Measurements from ENCODE around the gene ZFYVE28. TPM values are rescaled to one million over a fixed set of nuclear protein-coding genes. Genes with fewer than 3 reads are reported as not detected.

The ZFYVE28 gene
- total and polyA plus RNA-seq, 10 of the 15 experiments (the other 5 are each of a cell fraction or from before 2014, with no cell fraction given): 0.06 to 1.9 (median 0.22) TPM; not detected in 1

DNA sequence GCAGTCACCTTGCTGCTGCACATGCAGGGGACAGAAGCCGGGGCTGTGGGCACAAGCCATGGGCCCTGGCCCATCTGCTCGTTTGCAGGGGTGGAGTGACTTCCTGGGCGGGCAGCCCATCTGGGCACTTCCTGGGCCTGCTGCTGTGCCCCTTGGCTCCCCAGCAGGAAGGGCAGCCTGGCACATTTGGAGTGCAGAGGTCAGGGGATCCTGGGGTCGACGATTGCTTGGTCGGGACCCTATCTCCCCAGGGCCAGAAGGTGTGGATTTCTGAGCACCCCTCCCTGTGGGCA is 145.7 kb downstream of the ZFYVE28 start:
- no peak for FAIRE-seq

More for the DNA sequence above, 145.7 kb downstream of the ZFYVE28 start:
- Histone ChIP-seq H3K4me1 (ENCODE audit: control insufficient read depth, insufficient read depth, low read length) (no peaks in the 10 kb centered on the region), H2AFZ (ENCODE audit: control insufficient read depth, low read depth, low read length) (no peak overlapping the region), H3K4me3 (no peak overlapping the region), H3K9ac (ENCODE audit: control insufficient read depth, insufficient read depth, low read length) (no peak overlapping the region), H3K9me3 (replicated peaks; ENCODE audit: control insufficient read depth, insufficient read depth, low read length) (no peaks in the 10 kb centered on the region), H3K27me3 (replicated peaks in 1 of 2; ENCODE audit: control insufficient read depth in 2 of 2, insufficient read depth in 2 of 2, low read length in 1 of 2) (no peaks in the 10 kb centered on the region), H3K79me2 (ENCODE audit: control insufficient read depth, insufficient read depth, low read length) (no peaks in the 10 kb centered on the region), H3K36me3 (ENCODE audit: control insufficient read depth in 2 of 2, insufficient read depth in 2 of 2, low read length in 1 of 2) (no peaks in the 10 kb centered on the region), H4K20me1 (ENCODE audit: control insufficient read depth, insufficient read depth) (no peaks in the 10 kb centered on the region), H3K27ac (ENCODE audit: control insufficient read depth, insufficient read depth) (no peak overlapping the region), H3K4me2 (ENCODE audit: control insufficient read depth, insufficient read depth) (no peak overlapping the region)
- ATAC-seq (no peak), DNase-seq (ENCODE audit: low read depth, low spot score) (no peak)
- CTCF ChIA-PET: no interaction called here
- 29% methylated on average over 6 of the region's 6 CpGs for WGBS (ENCODE audit: insufficient coverage, insufficient replicate concordance, low lambda C conversion rate, missing lambda C conversion rate)
- POLR2A ChIA-PET: no interaction called here
- TF ChIP-seq, protein P1, sequence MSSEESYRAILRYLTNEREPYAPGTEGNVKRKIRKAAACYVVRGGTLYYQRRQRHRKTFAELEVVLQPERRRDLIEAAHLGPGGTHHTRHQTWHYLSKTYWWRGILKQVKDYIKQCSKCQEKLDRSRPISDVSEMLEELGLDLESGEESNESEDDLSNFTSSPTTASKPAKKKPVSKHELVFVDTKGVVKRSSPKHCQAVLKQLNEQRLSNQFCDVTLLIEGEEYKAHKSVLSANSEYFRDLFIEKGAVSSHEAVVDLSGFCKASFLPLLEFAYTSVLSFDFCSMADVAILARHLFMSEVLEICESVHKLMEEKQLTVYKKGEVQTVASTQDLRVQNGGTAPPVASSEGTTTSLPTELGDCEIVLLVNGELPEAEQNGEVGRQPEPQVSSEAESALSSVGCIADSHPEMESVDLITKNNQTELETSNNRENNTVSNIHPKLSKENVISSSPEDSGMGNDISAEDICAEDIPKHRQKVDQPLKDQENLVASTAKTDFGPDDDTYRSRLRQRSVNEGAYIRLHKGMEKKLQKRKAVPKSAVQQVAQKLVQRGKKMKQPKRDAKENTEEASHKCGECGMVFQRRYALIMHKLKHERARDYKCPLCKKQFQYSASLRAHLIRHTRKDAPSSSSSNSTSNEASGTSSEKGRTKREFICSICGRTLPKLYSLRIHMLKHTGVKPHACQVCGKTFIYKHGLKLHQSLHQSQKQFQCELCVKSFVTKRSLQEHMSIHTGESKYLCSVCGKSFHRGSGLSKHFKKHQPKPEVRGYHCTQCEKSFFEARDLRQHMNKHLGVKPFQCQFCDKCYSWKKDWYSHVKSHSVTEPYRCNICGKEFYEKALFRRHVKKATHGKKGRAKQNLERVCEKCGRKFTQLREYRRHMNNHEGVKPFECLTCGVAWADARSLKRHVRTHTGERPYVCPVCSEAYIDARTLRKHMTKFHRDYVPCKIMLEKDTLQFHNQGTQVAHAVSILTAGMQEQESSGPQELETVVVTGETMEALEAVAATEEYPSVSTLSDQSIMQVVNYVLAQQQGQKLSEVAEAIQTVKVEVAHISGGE (CRISPR knock-in tag; IDR thresholded peaks at IDR 0.05): no peak
- TF ChIP-seq PAX5 (IDR thresholded peaks at IDR 0.05; ENCODE audit: borderline replicate concordance, low read depth, low read length): no peak
- no peak for TF ChIP-seq ESRRA (IDR thresholded peaks at IDR 0.05; ENCODE audit: low read length)
- TF ChIP-seq PRDM15 (CRISPR knock-in tag; IDR thresholded peaks at IDR 0.05): no peak
- TF ChIP-seq SIX5 (IDR thresholded peaks at IDR 0.05; ENCODE audit: low read depth, low read length, severe bottlenecking): no peak
- no peak for TF ChIP-seq NFIC (IDR thresholded peaks at IDR 0.05; ENCODE audit: low read depth, low read length)
- TF ChIP-seq BACH1 (IDR thresholded peaks at IDR 0.05; ENCODE audit: borderline replicate concordance): no peak
- TF ChIP-seq NFXL1 (IDR thresholded peaks at IDR 0.05; ENCODE audit: borderline replicate concordance): no peak
- TF ChIP-seq EGR1 (IDR thresholded peaks at IDR 0.05; ENCODE audit: borderline replicate concordance in 1 of 2, low read depth in 2 of 2, low read length in 2 of 2): no peak
- TF ChIP-seq, protein P2, sequence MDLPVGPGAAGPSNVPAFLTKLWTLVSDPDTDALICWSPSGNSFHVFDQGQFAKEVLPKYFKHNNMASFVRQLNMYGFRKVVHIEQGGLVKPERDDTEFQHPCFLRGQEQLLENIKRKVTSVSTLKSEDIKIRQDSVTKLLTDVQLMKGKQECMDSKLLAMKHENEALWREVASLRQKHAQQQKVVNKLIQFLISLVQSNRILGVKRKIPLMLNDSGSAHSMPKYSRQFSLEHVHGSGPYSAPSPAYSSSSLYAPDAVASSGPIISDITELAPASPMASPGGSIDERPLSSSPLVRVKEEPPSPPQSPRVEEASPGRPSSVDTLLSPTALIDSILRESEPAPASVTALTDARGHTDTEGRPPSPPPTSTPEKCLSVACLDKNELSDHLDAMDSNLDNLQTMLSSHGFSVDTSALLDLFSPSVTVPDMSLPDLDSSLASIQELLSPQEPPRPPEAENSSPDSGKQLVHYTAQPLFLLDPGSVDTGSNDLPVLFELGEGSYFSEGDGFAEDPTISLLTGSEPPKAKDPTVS (IDR thresholded peaks at IDR 0.05; ENCODE audit: low read depth, low read length): no peak
- no peak for TF ChIP-seq SIN3A (IDR thresholded peaks at IDR 0.05; ENCODE audit: low read depth, low read length)
- no TSS peak for BruUV-seq (replicated peaks)
- SMC1A ChIA-PET (ENCODE audit: uncharacterized antibody, unreplicated experiment): no interaction called here
- intact Hi-C loops (cut with micrococcal nuclease; ENCODE audit: unreplicated experiment): no loop called here
- in situ Hi-C loops (cut with MboI): no loop called here
- RAD21 ChIA-PET (ENCODE audit: unreplicated experiment): no interaction called here

All from GM12878 (cell line).